Osteoblast (primary cell): ENCODE measurements around the gene RASAL2. TPM values are rescaled to one million over a fixed set of nuclear protein-coding genes. Genes with fewer than 3 reads are reported as not detected.
A peak's percentile ranks its signal among the peaks of the same experiment; 100 is the strongest.
"Not testable (repeated sequence)": the region's sequence is repeated elsewhere in the genome, so short reads cannot be mapped to it uniquely, and the experiment has no call there.

Experiments
- DNase-seq: peaks from one replicate; pipeline ENCODE4 v3.0.0; 2011; ENCODE audit warnings: low spot score, mixed read lengths; ENCODE audit not compliant: insufficient read length; ENCODE audit errors: missing footprints
- H2AFZ ChIP-seq: 2 replicates; pipeline ENCODE4 v1.6.0; 2011; ENCODE audit warnings: mild to moderate bottlenecking, low read length
- H3K27ac ChIP-seq: 2 replicates; pipeline ENCODE4 v1.5.1; 2011; ENCODE audit warnings: mild to moderate bottlenecking, low read depth, low read length, moderate library complexity
- H3K27me3 ChIP-seq: 2 replicates; pipeline ENCODE4 v1.6.0; 2012; ENCODE audit warnings: mild to moderate bottlenecking, control low read depth, inconsistent platforms, low read length, moderate library complexity; ENCODE audit not compliant: insufficient read depth
- H3K36me3 ChIP-seq: 2 replicates; pipeline ENCODE4 v1.5.1; 2011; ENCODE audit warnings: mild to moderate bottlenecking, low read length, control low read depth, moderate library complexity; ENCODE audit not compliant: insufficient read depth
- H3K4me1 ChIP-seq: 2 replicates; pipeline ENCODE4 v1.5.1; 2011; ENCODE audit warnings: mild to moderate bottlenecking, low read length, control low read depth, moderate library complexity; ENCODE audit not compliant: insufficient read depth
- H3K4me2 ChIP-seq: 2 replicates; pipeline ENCODE4 v1.6.0; 2011; ENCODE audit warnings: mild to moderate bottlenecking, low read length; ENCODE audit not compliant: insufficient read depth
- H3K4me3 ChIP-seq: fragments of 200-600 bp; sonication (generic); 3 replicates; pipeline ENCODE4 v1.5.1; 2012; ENCODE audit warnings: mild to moderate bottlenecking, low read length, inconsistent platforms; ENCODE audit not compliant: insufficient read depth
- H3K79me2 ChIP-seq: 2 replicates; pipeline ENCODE4 v1.6.0; 2012; ENCODE audit warnings: mild to moderate bottlenecking, low read length, control low read depth, inconsistent platforms; ENCODE audit not compliant: insufficient read depth
- H3K9me3 ChIP-seq: 2 replicates; pipeline ENCODE4 v1.5.1; 2011; ENCODE audit warnings: low read depth, low read length, control low read depth
- H4K20me1 ChIP-seq: 2 replicates; pipeline ENCODE4 v1.6.0; 2012; ENCODE audit warnings: mild to moderate bottlenecking, low read length, control low read depth; ENCODE audit not compliant: insufficient read depth
- total RNA-seq: library from RNA; depleted of rRNA; stranded (reverse); fragments of >200 nt; gene quantifications from 2 replicates; pipeline ENCODE4 v1.2.3, GENCODE V29; 2012
- TF ChIP-seq, protein P1 (sequence below): IDR thresholded peaks from 2 replicates; pipeline ENCODE4 v1.5.1; 2011; ENCODE audit warnings: mild to moderate bottlenecking, low read depth, low read length, moderate library complexity; ENCODE audit errors: extremely low read depth

RASAL2 gene
- total RNA-seq, 1 donor: 59.4 TPM

DNA sequence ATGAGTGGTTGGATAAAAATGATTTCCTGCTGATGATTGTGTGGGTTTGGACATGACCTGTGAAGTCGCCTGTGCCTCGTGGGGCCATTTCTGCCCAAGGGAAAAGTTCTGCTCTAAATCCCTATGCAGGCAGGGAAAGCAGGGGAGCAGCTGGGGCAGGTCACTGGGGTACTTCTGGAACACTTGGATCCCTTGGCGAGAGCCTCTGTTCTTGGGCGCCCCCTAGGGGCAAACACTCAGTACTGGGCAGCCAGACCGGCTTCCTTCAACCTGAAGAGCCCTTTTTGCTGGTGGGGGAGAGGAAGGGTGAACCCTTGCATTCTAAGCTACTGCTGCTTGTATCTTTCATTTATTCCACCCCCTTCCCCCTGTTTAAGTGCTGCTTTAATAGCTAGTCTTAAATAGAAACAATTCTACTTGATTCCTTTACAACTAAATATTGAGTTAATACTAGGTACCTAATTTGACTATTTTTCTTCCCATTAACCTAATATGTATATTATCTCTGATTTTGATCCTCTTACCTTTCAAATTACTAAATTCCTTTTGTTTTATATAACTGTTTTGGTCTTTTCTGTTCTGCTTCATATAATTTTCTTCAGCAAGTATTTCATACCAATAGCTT is 407.9 kb downstream of the RASAL2 start:
- TF ChIP-seq, protein P1, sequence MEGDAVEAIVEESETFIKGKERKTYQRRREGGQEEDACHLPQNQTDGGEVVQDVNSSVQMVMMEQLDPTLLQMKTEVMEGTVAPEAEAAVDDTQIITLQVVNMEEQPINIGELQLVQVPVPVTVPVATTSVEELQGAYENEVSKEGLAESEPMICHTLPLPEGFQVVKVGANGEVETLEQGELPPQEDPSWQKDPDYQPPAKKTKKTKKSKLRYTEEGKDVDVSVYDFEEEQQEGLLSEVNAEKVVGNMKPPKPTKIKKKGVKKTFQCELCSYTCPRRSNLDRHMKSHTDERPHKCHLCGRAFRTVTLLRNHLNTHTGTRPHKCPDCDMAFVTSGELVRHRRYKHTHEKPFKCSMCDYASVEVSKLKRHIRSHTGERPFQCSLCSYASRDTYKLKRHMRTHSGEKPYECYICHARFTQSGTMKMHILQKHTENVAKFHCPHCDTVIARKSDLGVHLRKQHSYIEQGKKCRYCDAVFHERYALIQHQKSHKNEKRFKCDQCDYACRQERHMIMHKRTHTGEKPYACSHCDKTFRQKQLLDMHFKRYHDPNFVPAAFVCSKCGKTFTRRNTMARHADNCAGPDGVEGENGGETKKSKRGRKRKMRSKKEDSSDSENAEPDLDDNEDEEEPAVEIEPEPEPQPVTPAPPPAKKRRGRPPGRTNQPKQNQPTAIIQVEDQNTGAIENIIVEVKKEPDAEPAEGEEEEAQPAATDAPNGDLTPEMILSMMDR: peak; percentile 98
- H3K4me1 ChIP-seq: peaks cover 4% of the 10 kb centered on the region
- H3K79me2 ChIP-seq: no peaks in the 10 kb centered on the region
- H3K27me3 ChIP-seq: no peaks in the 10 kb centered on the region
- no peak overlapping the region for H3K27ac ChIP-seq
- no peak overlapping the region for H3K4me2 ChIP-seq
- H3K4me3 ChIP-seq: no peak overlapping the region
- no peaks in the 10 kb centered on the region for H4K20me1 ChIP-seq
- no peaks in the 10 kb centered on the region for H3K9me3 ChIP-seq
- H2AFZ ChIP-seq: peak overlapping the region; percentile 33
- DNase-seq: peak; percentile 94
- no peaks in the 10 kb centered on the region for H3K36me3 ChIP-seq

- Histone ChIP-seq H3K79me2 (no peaks in the 10 kb centered on the region), H3K27me3 (no peaks in the 10 kb centered on the region), H3K27ac (no peak overlapping the region), H3K36me3 (no peaks in the 10 kb centered on the region), H4K20me1 (no peaks in the 10 kb centered on the region), H2AFZ (no peak overlapping the region), H3K4me1 (peaks cover 4% of the 10 kb centered on the region), H3K9me3 (no peaks in the 10 kb centered on the region), H3K4me2 (no peak overlapping the region), H3K4me3 (no peak overlapping the region)
- DNase-seq: no peak
- TF ChIP-seq, protein P1: no peak
Measured at GRCh38 chr1:178502330-178502714, 408.4 kb downstream of the RASAL2 start.

- no peak overlapping the region for H2AFZ ChIP-seq
- H3K4me3 ChIP-seq: no peak overlapping the region
- peaks cover 4% of the 10 kb centered on the region for H3K4me1 ChIP-seq
- H3K79me2 ChIP-seq: no peaks in the 10 kb centered on the region
- H3K27ac ChIP-seq: no peak overlapping the region
- no peaks in the 10 kb centered on the region for H3K36me3 ChIP-seq
- H3K4me2 ChIP-seq: no peak overlapping the region
- H3K27me3 ChIP-seq: no peaks in the 10 kb centered on the region
- DNase-seq: no peak
- H4K20me1 ChIP-seq: no peaks in the 10 kb centered on the region
- H3K9me3 ChIP-seq: no peaks in the 10 kb centered on the region
- TF ChIP-seq, protein P1: no peak
Measured at GRCh38 chr1:178502856-178503255, 409.0 kb downstream of the RASAL2 start.

DNA sequence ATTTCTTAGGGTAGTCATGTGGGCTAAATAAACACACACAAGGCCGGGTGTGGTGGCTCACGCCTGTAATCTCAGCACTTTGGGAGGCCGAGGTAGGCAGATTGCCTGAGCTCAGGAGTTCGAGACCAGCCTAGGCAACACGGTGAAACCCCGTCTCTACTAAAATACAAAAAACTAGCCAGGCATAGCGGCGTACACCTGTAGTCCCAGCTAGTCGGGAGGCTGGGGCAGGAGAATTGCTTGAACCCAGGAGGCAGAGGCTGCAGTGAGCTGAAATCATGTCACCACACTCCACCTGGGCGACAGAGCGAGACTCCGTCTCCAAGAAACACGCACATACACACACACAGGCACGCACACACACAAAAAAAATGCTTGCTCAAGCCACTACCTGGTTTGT is 409.4 kb downstream of the RASAL2 start:
- not testable (repeated sequence) for H3K79me2 ChIP-seq, H3K36me3 ChIP-seq, H3K4me3 ChIP-seq, H3K9me3 ChIP-seq, H3K27me3 ChIP-seq, H2AFZ ChIP-seq, H4K20me1 ChIP-seq, H3K4me1 ChIP-seq, H3K27ac ChIP-seq, H3K4me2 ChIP-seq, DNase-seq
